Astrocyte (in vitro differentiated cells and primary cell): ENCODE measurements around the gene VDAC1.

Source experiments
- CTCF ChIP-seq: IDR thresholded peaks from 2 replicates; pipeline ENCODE4 v1.5.1; 2011; ENCODE audit warnings: low read depth, mild to moderate bottlenecking, inconsistent platforms, low read length, moderate library complexity; ENCODE audit not compliant: insufficient read depth
- EZH2 ChIP-seq: IDR thresholded peaks from 2 replicates; pipeline ENCODE4 v1.6.1; 2012; ENCODE audit warnings: mild to moderate bottlenecking, low read length, inconsistent platforms; ENCODE audit not compliant: insufficient read depth

DNA sequence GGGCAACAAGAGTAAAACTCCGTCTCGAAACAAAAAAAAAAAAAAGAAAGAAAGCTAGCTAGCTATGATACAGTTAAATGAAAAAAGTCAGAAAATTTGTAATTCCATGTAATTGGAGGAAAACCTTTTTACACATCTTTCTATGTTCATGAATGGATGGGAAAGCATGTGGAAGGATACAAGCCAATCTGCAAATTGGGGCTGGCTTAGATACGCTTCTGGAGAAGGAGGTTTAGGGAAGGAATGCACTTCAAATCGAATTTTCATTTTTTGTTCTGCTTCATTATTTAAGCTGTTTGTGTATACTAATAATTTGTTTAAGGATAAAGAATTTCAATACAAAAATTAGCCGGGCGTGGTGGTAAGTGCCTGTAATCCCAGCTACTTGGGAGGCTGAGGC is 6.7 kb downstream of the VDAC1 start:
- TF ChIP-seq CTCF: no peak
- no peak for TF ChIP-seq EZH2
